Measurements from ENCODE around the gene SAG. TPM values are rescaled to one million over a fixed set of nuclear protein-coding genes. Genes with fewer than 3 reads are reported as not detected.
A peak's percentile ranks its signal among the peaks of the same experiment; 100 is the strongest.

Gene SAG
- total and polyA plus RNA-seq, 11 donors: 1.4 TPM; not detected in 10

DNA sequence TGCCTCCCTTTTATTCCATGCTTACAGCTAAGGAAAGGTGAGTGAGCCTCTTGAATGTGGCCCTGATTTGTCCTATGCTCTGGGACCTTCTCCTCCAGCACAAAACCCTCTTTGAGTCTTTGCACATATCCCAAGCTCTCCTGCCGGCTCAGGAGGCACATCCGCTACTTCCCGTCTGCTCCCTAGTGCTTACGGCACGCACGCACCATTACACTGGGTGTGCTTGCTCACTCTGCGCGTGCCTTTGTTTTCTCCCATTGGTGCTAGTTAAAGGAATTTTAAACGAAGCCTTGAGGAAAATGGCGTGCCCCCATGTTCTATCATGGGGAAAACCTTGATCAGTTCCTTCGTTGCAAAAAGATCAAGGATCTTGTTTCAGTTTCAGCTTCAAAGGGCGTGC lies 38.8 kb downstream of the SAG start:
- no peak for TF ChIP-seq POLR2A (IDR thresholded peaks at IDR 0.05)
- TF ChIP-seq, protein P1, sequence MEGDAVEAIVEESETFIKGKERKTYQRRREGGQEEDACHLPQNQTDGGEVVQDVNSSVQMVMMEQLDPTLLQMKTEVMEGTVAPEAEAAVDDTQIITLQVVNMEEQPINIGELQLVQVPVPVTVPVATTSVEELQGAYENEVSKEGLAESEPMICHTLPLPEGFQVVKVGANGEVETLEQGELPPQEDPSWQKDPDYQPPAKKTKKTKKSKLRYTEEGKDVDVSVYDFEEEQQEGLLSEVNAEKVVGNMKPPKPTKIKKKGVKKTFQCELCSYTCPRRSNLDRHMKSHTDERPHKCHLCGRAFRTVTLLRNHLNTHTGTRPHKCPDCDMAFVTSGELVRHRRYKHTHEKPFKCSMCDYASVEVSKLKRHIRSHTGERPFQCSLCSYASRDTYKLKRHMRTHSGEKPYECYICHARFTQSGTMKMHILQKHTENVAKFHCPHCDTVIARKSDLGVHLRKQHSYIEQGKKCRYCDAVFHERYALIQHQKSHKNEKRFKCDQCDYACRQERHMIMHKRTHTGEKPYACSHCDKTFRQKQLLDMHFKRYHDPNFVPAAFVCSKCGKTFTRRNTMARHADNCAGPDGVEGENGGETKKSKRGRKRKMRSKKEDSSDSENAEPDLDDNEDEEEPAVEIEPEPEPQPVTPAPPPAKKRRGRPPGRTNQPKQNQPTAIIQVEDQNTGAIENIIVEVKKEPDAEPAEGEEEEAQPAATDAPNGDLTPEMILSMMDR (IDR thresholded peaks at IDR 0.05): no peak
- no peak overlapping the region for H3K27ac ChIP-seq
- H3K9me3 ChIP-seq: peaks cover 0 to 1% (median 0%) of the 10 kb centered on the region in 12 donors
- DNase-seq (no peak), ATAC-seq (no peak)
- no peak overlapping the region for H3K4me3 ChIP-seq
- intact Hi-C loops (cut with DNase I): no loop called here
- WGBS, 4 donors: 94 to 96% (median 96%) methylated on average over 12 of the region's 12 CpGs
- no peaks in the 10 kb centered on the region for H3K36me3 ChIP-seq
- no peaks in the 10 kb centered on the region for H3K27me3 ChIP-seq
- H3K4me1 ChIP-seq: peaks cover 0 to 30% (median 7%) of the 10 kb centered on the region in 12 donors

DNA sequence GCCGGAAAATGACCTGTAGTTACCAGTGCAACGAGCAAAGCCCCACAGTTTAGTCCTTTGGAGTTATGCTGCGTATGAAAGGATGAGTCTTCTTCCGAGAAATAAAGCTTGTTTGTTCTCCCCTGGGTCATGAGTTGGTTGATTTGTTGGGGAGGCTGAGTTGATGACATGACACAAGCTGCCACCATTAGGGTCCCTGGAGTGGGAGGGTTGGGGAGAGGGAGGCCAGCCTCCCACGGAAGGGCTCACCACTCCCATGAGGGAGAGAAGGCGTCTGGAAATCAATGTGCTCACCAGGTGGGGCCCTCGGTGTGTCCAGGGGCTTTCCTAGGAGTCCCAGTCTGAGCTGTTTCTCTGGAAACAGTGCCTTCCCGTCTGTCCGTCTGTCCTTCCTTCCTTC lies 39.3 kb downstream of the SAG start:
- no peaks in the 10 kb centered on the region for H3K9me3 ChIP-seq
- H3K36me3 ChIP-seq: no peaks in the 10 kb centered on the region
- no peak overlapping the region for H3K4me3 ChIP-seq
- TF ChIP-seq, protein P1 (IDR thresholded peaks at IDR 0.05): no peak
- no peak for TF ChIP-seq POLR2A (IDR thresholded peaks at IDR 0.05)
- 66 to 69% (median 68%) methylated on average over 9 of the region's 9 CpGs for WGBS, 4 donors
- no peaks in the 10 kb centered on the region for H3K27me3 ChIP-seq
- intact Hi-C loops (cut with DNase I): no loop called here
- no peak overlapping the region for H3K27ac ChIP-seq
- DNase-seq: no peak
- no peak for ATAC-seq
- peaks cover 0 to 34% (median 7%) of the 10 kb centered on the region in 12 donors for H3K4me1 ChIP-seq

DNA sequence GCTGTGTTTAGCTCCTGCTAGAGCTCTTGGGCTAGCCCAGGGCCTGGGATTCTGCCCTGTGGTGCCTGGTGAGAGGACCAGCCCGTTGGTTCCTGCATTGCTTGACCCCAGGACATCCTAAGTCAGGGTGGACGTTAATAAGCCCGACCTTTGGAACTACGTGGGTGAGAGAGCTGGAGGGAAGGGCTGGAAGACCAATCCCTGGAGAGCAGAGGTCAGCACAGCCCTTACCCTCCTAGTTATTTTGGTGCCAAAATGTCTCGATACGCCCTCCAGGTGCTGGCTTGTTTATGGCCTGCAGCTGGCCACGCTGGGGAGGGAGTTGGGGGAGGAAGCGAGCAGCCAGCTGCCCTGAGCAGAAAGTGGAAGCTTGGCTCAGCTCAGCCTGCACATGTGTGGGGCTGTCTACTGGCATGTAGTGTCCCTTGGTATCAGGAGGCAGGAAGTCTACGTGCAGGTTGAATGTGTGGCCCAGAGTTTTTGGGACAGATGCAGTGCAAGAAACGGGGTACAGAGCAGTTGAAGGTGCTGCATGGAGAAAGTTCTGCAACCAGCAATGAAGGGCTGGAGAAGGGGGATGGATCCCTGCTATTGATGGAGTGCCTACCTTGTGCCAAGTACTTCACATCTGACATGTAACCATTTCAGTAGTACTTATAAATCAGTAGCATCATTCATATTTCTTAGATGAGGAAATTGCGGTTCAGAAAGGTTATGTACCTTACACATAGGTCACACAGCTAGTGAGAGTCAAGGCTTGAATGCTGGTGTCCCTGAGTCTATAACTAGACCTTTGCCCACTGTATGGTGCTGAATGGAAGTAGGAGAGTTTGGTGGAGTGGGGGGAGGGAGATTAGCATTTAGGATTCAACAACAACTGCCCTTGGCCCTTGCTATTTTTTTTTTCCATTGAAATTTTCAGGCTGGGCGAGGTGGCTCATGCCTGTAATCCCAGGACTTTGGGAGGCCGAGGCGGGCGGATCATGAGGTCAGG lies 41.7 kb downstream of the SAG start:
- DNase-seq (peak; percentile 47 to 81 (median 65)), ATAC-seq (peak; percentile 24 to 86 (median 44))
- no peak overlapping the region for H3K4me3 ChIP-seq
- no peaks in the 10 kb centered on the region for H3K9me3 ChIP-seq
- no peaks in the 10 kb centered on the region for H3K36me3 ChIP-seq
- H3K4me1 ChIP-seq: peaks cover 0 to 44% (median 13%) of the 10 kb centered on the region in 12 donors
- intact Hi-C loops (cut with DNase I): no loop called here
- no peaks in the 10 kb centered on the region for H3K27me3 ChIP-seq
- peak overlapping the region in 1 of 12 donors; percentile 32 for H3K27ac ChIP-seq
- TF ChIP-seq POLR2A (IDR thresholded peaks at IDR 0.05): no peak
- TF ChIP-seq, protein P1 (IDR thresholded peaks at IDR 0.05): no peak
- 50 to 64% (median 57%) methylated on average over 12 to 15 of the region's 15 CpGs for WGBS, 4 donors

DNA sequence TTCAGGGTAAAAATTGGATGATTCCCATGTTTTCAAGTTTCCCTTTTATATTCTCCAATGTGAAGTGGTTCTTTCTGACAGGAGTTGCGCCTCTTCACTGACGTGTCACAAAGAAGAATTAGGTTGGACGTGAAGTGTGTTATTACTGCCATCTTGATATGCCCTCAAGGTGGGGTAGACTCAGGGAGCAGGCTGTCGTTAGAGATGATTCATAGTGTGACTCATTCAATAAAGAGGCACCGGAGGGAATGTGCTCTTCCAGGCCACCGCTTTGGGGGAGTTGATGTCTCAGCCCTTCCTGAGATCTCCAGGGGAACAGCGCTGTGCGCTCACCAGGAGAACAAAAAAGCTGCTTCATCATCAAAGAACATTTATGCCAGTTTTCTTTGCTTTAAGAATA lies 43.1 kb downstream of the SAG start:
- WGBS, 4 donors: 44 to 57% (median 51%) methylated on average over 8 of the region's 8 CpGs
- DNase-seq: no peak
- intact Hi-C loops (cut with DNase I): loop anchor here in 3 of 10 donors (5.0 to 10.0 kb wide), 3 partner anchors 92 to 796 kb away; partner anchors contain the start of genes EIF4E2 (in 1 of the 3) and TIGD1 (in 1 of the 3)

More for the DNA sequence above, 43.1 kb downstream of the SAG start:
- no peaks in the 10 kb centered on the region for H3K9me3 ChIP-seq
- H3K4me1 ChIP-seq: peaks cover 0 to 52% (median 20%) of the 10 kb centered on the region in 12 donors
- H3K4me3 ChIP-seq: no peak overlapping the region
- no peaks in the 10 kb centered on the region for H3K36me3 ChIP-seq
- peak in 1 of 4 donors; percentile 47 for ATAC-seq
- no peak overlapping the region for H3K27ac ChIP-seq
- no peaks in the 10 kb centered on the region for H3K27me3 ChIP-seq
- TF ChIP-seq POLR2A (IDR thresholded peaks at IDR 0.05): no peak
- TF ChIP-seq, protein P1 (IDR thresholded peaks at IDR 0.05): no peak
